ENCODE results near the gene DCTD. TPM values are rescaled to one million over a fixed set of nuclear protein-coding genes. Genes with fewer than 3 reads are reported as not detected.

The DCTD gene
- total RNA-seq, 1 experiment from 2014 or later = 100 TPM

GRCh38 chr4:182944484-182945213 is 27.5 kb upstream of the DCTD start:
- Histone ChIP-seq H2BK20ac (ENCODE audit: low read depth, low read length, poor library complexity, severe bottlenecking) (no peak overlapping the region), H2BK120ac (ENCODE audit: low read depth, low read length, poor library complexity, severe bottlenecking) (no peak overlapping the region), H3K14ac (ENCODE audit: insufficient read depth, low read length) (no peak overlapping the region), H4K8ac (replicated peaks; ENCODE audit: insufficient read length, low read depth, low read length) (no peak overlapping the region), H3K79me2 (ENCODE audit: insufficient read depth, low read length) (no peaks in the 10 kb centered on the region), H2AK5ac (ENCODE audit: insufficient read length, low read length) (no peak overlapping the region), H2BK5ac (ENCODE audit: insufficient read length, low read length) (no peak overlapping the region), H4K91ac (ENCODE audit: insufficient read length, low read depth, low read length) (no peak overlapping the region), H3K18ac (ENCODE audit: insufficient read length, low read depth, low read length) (no peak overlapping the region), H2BK12ac (ENCODE audit: insufficient read length, low read depth, low read length) (peak overlapping the region; percentile 82), H2BK15ac (ENCODE audit: low read depth, low read length) (no peak overlapping the region), H3K23ac (ENCODE audit: insufficient read length, low read depth, low read length) (no peak overlapping the region), H2AFZ (ENCODE audit: low read length) (no peak overlapping the region), H3K4me1 (ENCODE audit: insufficient read depth, low read length) (peaks cover 2% of the 10 kb centered on the region; the same call in 1 of the 2 replicates), H3K27me3 (ENCODE audit: insufficient read depth, low read length) (no peaks in the 10 kb centered on the region), H4K5ac (ENCODE audit: insufficient read length, low read depth, low read length) (no peak overlapping the region), H3K23me2 (ENCODE audit: insufficient read length, low read depth, low read length, poor library complexity, severe bottlenecking) (no peaks in the 10 kb centered on the region), H3K4me2 (ENCODE audit: insufficient read depth, insufficient read length, low read length) (no peak overlapping the region), H3K79me1 (ENCODE audit: insufficient read depth, low read depth, low read length, poor library complexity, severe bottlenecking) (no peaks in the 10 kb centered on the region), H3K9me3 (ENCODE audit: control insufficient read depth, low read depth, low read length) (no peaks in the 10 kb centered on the region), H3T11ph (ENCODE audit: low read length) (no peak overlapping the region), H3K27ac (ENCODE audit: insufficient read length, low read depth, low read length) (no peak overlapping the region), H3K4ac (ENCODE audit: low read depth, low read length) (no peak overlapping the region), H3K56ac (ENCODE audit: insufficient read length, low read depth, low read length) (no peak overlapping the region), H4K20me1 (ENCODE audit: control insufficient read depth, insufficient read depth, insufficient read length) (no peaks in the 10 kb centered on the region), H3K9ac (ENCODE audit: extremely low read depth, insufficient read length, low read length) (no peak overlapping the region)
- no peak overlapping the region for H3K27ac Mint-ChIP-seq
- H3K4me1 Mint-ChIP-seq = peaks cover 16 to 19% of the 10 kb centered on the region in 2 experiments
- peaks cover 7% of the 10 kb centered on the region for H3K27me3 Mint-ChIP-seq (ENCODE audit: low read depth)
- WGBS (ENCODE audit: extremely low coverage, insufficient read length, low lambda C conversion rate) = no CpG with 5 or more reads among the region's 4 CpGs
- TF ChIP-seq CTCF (conservative IDR thresholded peaks at IDR 0.05) = no peak
- H3K9me3 Mint-ChIP-seq = no peaks in the 10 kb centered on the region; a peak in 1 of 5 replicates
- no peak overlapping the region for H3K4me3 Mint-ChIP-seq
- no peak for DNase-seq
- H3K36me3 Mint-ChIP-seq (ENCODE audit: insufficient read depth in 1 of 3, low read depth in 3 of 3) = no peaks in the 10 kb centered on the region
